Measurements from ENCODE around the gene S100A13.
"Not testable (repeated sequence)": the region's sequence is repeated elsewhere in the genome, so short reads cannot be mapped to it uniquely, and the experiment has no call there.

Gene S100A13

GRCh38 chr1:153586347-153586746, 41.0 kb downstream of the S100A13 start:
- Histone ChIP-seq H3K27me3 (no peaks in the 10 kb centered on the region), H3K9ac (0 out of 22 replicates have a peak overlapping the region, but pooled peaks of 1 of the 11 experiments have one; percentile 13), H3K4me1 (peaks cover 9 to 27% (median 21%) of the 10 kb centered on the region in 10 experiments), H3K9me3 (replicated peaks in 1 of 11) (no peaks in the 10 kb centered on the region), H4K20me1 (no peaks in the 10 kb centered on the region), H3K4me3 (no peak overlapping the region), H3K27ac (0 out of 22 replicates have a peak overlapping the region, but pooled peaks of 1 of the 11 experiments have one; percentile 8), H3K36me3 (no peaks in the 10 kb centered on the region), H3K4me2 (peak overlapping the region in 4 of 11 experiments; percentile 34 to 64 (median 60); a peak in 6 of 22 replicates)
- TF ChIP-seq Cebpa-rat (IDR thresholded peaks at IDR 0.05) = no peak

GRCh38 chr1:153585006-153585405, 42.3 kb downstream of the S100A13 start:
- no peak for TF ChIP-seq Cebpa-rat (IDR thresholded peaks at IDR 0.05)
- Histone ChIP-seq H4K20me1 (no peaks in the 10 kb centered on the region), H3K27me3 (no peaks in the 10 kb centered on the region), H3K36me3 (no peaks in the 10 kb centered on the region), H3K27ac (no peak overlapping the region), H3K4me3 (no peak overlapping the region), H3K4me2 (no peak overlapping the region), H3K9ac (no peak overlapping the region), H3K9me3 (replicated peaks in 1 of 11) (no peaks in the 10 kb centered on the region), H3K4me1 (peaks cover 9 to 27% (median 21%) of the 10 kb centered on the region in 10 experiments)

GRCh38 chr1:153583976-153584375, 43.3 kb downstream of the S100A13 start:
- TF ChIP-seq Cebpa-rat (IDR thresholded peaks at IDR 0.05) = no peak
- Histone ChIP-seq H3K27me3 (no peaks in the 10 kb centered on the region), H3K27ac (no peak overlapping the region), H3K9me3 (replicated peaks in 1 of 11) (no peaks in the 10 kb centered on the region), H3K4me2 (no peak overlapping the region), H3K36me3 (no peaks in the 10 kb centered on the region), H3K4me1 (peaks cover 9 to 26% (median 21%) of the 10 kb centered on the region in 10 experiments), H3K9ac (no peak overlapping the region), H4K20me1 (no peaks in the 10 kb centered on the region), H3K4me3 (no peak overlapping the region)

DNA sequence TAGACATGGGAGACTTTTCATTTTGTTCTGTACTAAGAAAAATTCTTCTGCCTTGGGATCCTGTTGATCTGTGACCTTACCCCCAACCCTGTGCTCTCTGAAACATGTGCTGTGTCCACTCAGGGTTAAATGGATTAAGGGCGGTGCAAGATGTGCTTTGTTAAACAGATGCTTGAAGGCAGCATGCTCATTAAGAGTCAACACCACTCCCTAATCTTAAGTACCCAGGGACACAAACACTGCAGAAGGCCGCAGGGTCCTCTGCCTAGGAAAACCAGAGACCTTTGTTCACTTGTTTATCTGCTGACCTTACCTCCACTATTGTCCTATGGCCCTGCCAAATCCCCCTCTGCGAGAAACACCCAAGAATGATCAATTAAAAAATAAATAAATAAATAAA, 43.8 kb downstream of the S100A13 start:
- not testable (repeated sequence) for H3K36me3 ChIP-seq; H4K20me1 ChIP-seq; H3K27me3 ChIP-seq; H3K4me2 ChIP-seq; H3K9ac ChIP-seq; H3K27ac ChIP-seq; H3K9me3 ChIP-seq (replicated peaks in 1 of 11); H3K4me3 ChIP-seq
- H3K4me1 ChIP-seq = peaks cover 9 to 22% (median 19%) of the 10 kb centered on the region in 10 experiments

DNA sequence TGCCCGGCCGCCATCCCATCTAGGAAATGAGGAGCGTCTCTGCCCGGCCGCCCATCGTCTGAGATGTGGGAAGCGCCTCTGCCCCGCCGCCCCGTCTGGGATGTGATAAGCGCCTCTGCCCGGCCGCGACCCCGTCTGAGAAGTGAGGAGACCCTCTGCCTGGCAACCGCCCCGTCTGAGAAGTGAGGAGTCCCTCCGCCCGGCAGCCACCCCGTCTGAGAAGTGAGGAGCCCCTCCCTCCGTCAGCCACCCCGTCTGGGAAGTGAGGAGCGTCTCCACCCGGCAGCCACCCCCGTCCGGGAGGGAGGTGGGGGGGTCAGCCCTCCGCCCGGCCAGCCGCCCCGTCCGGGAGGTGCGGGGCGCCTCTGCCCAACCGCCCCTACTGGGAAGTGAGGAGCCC, 44.5 kb downstream of the S100A13 start:
- H3K36me3 ChIP-seq; H3K9me3 ChIP-seq (replicated peaks in 1 of 11); H4K20me1 ChIP-seq; H3K4me2 ChIP-seq; H3K9ac ChIP-seq; H3K27me3 ChIP-seq; H3K27ac ChIP-seq; H3K4me3 ChIP-seq: not testable (repeated sequence)
- peaks cover 7 to 16% (median 14%) of the 10 kb centered on the region in 10 experiments; a peak in 19 of 20 replicates for H3K4me1 ChIP-seq

- peaks cover 0 to 11% (median 7%) of the 10 kb centered on the region in 11 experiments; a peak in 13 of 22 replicates for H3K9me3 ChIP-seq (replicated peaks in 1 of 11)
- H3K36me3 ChIP-seq = no peaks in the 10 kb centered on the region
- H3K27me3 ChIP-seq = no peaks in the 10 kb centered on the region
- H3K9ac ChIP-seq = no peak overlapping the region
- no peak overlapping the region for H3K4me3 ChIP-seq
- H3K27ac ChIP-seq = no peak overlapping the region
- no peak for TF ChIP-seq Cebpa-rat (IDR thresholded peaks at IDR 0.05)
- H4K20me1 ChIP-seq = no peaks in the 10 kb centered on the region
- peaks cover 9 to 23% (median 15%) of the 10 kb centered on the region in 10 experiments for H3K4me1 ChIP-seq
- no peak overlapping the region for H3K4me2 ChIP-seq
These were observed 48.4 kb downstream of the S100A13 start for GRCh38 chr1:153578936-153579335.

DNA sequence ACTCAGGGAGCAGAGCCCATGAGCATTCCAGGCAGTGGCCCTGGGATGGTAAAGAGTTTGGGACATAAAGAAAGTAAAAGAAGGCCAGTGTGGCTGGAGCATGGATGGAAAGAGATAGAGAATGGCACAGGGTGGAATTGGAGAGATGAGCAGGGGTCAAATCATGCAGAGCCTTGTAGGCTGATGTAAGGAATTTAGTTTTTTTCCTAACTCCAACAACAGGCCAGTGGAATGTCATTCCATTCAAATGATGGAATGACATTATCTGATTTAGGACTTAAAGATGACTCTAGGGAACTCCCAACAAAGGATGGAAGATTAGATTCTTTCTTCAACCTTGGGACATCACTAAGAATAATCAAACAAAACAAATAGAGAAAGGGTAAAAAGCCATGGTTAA, 48.8 kb downstream of the S100A13 start:
- Histone ChIP-seq H3K4me1 (peaks cover 13 to 28% (median 20%) of the 10 kb centered on the region in 10 experiments), H3K9ac (no peak overlapping the region), H3K27ac (no peak overlapping the region), H4K20me1 (no peaks in the 10 kb centered on the region), H3K4me2 (no peak overlapping the region), H3K27me3 (no peaks in the 10 kb centered on the region), H3K4me3 (no peak overlapping the region), H3K36me3 (no peaks in the 10 kb centered on the region), H3K9me3 (replicated peaks in 1 of 11) (peaks cover 0 to 15% (median 7%) of the 10 kb centered on the region in 11 experiments; a peak in 13 of 22 replicates)
- TF ChIP-seq Cebpa-rat (IDR thresholded peaks at IDR 0.05) = no peak

GRCh38 chr1:153577624-153578051, 49.7 kb downstream of the S100A13 start:
- Histone ChIP-seq H3K36me3 (no peaks in the 10 kb centered on the region), H3K4me1 (peaks cover 22 to 36% (median 28%) of the 10 kb centered on the region in 10 experiments), H3K9ac (no peak overlapping the region; a peak in 1 of 22 replicates), H3K27me3 (no peaks in the 10 kb centered on the region), H3K4me3 (no peak overlapping the region), H3K9me3 (replicated peaks in 1 of 11) (peaks cover 0 to 15% (median 7%) of the 10 kb centered on the region in 11 experiments; a peak in 13 of 22 replicates), H3K27ac (peak overlapping the region in 2 of 11 experiments; percentile 28 to 64; a peak in 1 of 22 replicates), H4K20me1 (no peaks in the 10 kb centered on the region), H3K4me2 (peak overlapping the region in 4 of 11 experiments; percentile 39 to 76 (median 64); a peak in 6 of 22 replicates)
- no peak for TF ChIP-seq Cebpa-rat (IDR thresholded peaks at IDR 0.05)

DNA sequence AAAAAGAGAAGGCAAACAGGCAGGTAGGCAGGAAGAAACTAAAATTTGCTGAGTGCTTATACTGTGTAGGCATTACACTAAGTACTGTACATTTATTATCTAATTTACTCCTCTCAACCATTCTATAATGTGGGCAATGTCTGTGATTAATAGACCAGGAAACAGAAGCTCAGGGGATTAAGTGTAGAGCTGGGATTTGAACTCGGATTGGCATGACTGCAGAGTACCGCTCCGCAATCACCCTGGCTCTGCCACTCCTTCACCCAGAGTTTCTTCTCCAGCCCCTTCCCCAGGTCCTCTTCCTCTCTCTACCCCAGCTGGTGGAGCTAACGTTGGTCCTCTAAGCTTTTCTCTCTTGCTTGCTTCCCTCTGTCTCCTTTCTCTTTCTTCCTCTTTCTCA, 50.2 kb downstream of the S100A13 start:
- H3K4me3 ChIP-seq = no peak overlapping the region
- no peaks in the 10 kb centered on the region for H3K27me3 ChIP-seq
- H3K36me3 ChIP-seq = no peaks in the 10 kb centered on the region
- H3K9me3 ChIP-seq (replicated peaks in 1 of 11) = peaks cover 0 to 15% (median 7%) of the 10 kb centered on the region in 11 experiments; a peak in 13 of 22 replicates
- no peak for TF ChIP-seq Cebpa-rat (IDR thresholded peaks at IDR 0.05)
- H3K4me2 ChIP-seq = peak overlapping the region; percentile 13 to 76 (median 59)
- H3K27ac ChIP-seq = peak overlapping the region in 7 of 11 experiments; percentile 6 to 64 (median 34); a peak in 7 of 22 replicates
- H3K4me1 ChIP-seq = peaks cover 25 to 41% (median 33%) of the 10 kb centered on the region in 10 experiments
- H3K9ac ChIP-seq = peak overlapping the region in 3 of 11 experiments; percentile 7 to 44 (median 25); a peak in 4 of 22 replicates
- H4K20me1 ChIP-seq = no peaks in the 10 kb centered on the region

- not testable (repeated sequence) for H4K20me1 ChIP-seq, H3K36me3 ChIP-seq, H3K4me3 ChIP-seq, H3K9ac ChIP-seq, H3K27me3 ChIP-seq, H3K4me2 ChIP-seq
- Histone ChIP-seq H3K9me3 (replicated peaks in 1 of 11) (peaks cover 0 to 15% (median 7%) of the 10 kb centered on the region in 11 experiments; a peak in 13 of 22 replicates), H3K4me1 (peaks cover 25 to 57% (median 43%) of the 10 kb centered on the region in 10 experiments), H3K27ac (peak overlapping the region in 3 of 11 experiments; percentile 38 to 84 (median 53); a peak in 2 of 22 replicates)
These were observed 51.8 kb downstream of the S100A13 start for GRCh38 chr1:153575497-153575896.

DNA sequence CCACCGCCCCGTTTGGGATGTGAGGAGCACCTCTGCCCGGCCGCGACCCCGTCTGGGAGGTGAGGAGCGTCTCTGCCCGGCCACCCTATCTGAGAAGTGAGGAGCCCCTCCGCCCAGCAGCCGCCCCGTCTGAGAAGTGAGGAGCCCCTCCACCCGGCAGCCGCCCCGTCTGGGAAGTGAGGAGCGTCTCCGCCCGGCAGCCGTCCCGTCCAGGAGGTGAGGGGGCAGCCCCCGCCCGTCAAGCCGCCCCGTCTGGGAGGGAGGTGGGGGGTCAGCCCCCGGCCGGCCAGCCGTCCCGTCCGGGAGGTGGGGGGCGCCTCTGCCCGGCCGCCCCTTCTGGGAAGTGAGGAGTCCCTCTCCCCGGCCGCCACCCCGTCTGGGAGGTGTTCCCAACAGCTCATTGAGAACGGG, 52.2 kb downstream of the S100A13 start:
- H3K9ac ChIP-seq, H3K36me3 ChIP-seq, H4K20me1 ChIP-seq, H3K4me3 ChIP-seq, H3K27me3 ChIP-seq, H3K4me2 ChIP-seq: not testable (repeated sequence)
- Histone ChIP-seq H3K27ac (peak overlapping the region in 7 of 11 experiments; percentile 11 to 84 (median 38); a peak in 8 of 22 replicates), H3K9me3 (replicated peaks in 1 of 11) (peaks cover 0 to 15% (median 7%) of the 10 kb centered on the region in 11 experiments; a peak in 13 of 22 replicates), H3K4me1 (peaks cover 25 to 59% (median 43%) of the 10 kb centered on the region in 10 experiments)

All from BLaER1 treated with 17β-estradiol and CSF1 and Interleukin-3, amounts not matched to agents 10 nM and 100 nM (cell line).